ENCODE data around the gene MYRFL.

DNA sequence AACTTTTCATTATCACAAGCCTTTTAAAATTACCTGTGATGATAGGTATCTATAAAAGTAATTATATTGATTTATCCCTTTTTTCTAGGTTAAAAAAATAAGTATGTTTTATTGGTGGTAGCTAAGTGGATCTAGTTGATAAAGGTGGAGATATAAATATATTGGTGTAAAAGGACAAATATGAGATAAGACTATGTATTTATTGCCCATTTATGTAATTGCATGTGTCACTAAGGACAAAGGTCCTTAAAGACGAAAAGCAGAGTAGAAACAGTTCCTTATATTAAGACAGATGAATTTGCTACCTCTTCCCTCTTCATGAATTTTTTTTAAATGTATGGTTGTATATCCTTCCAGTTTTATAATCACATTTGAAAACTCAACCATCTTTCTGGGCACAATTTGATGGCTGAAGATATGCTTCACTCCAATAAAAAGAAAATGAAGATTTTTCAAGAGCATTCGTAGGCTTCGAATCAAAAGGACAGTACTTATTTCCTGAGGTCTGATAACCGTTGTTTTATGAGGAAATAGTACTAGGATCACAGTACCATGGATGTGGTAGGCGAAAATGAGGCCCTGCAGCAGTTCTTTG is at the start of gene MYRFL:
- TF ChIP-seq CTCF (IDR thresholded peaks at IDR 0.05): no peak
- no peak for TF ChIP-seq POLR2A (IDR thresholded peaks at IDR 0.05)
